T-helper 1 cell treated with Interleukin-12 subunit alpha and Interleukin-12 subunit beta and Interleukin-4 antibody, amounts not matched to agents 30 μg/mL and 1 μg/mL, for 36 hours (primary cell): ENCODE measurements around the gene POLRMT.
"Not testable (repeated sequence)": the region's sequence is repeated elsewhere in the genome, so short reads cannot be mapped to it uniquely, and the experiment has no call there.

Experiments used
- H3K27ac Mint-ChIP-seq: one replicate; pipeline ENCODE4 v1.8.0; 2021; ENCODE audit warnings: mild to moderate bottlenecking, mixed read lengths
- H3K27me3 Mint-ChIP-seq: one replicate; pipeline ENCODE4 v1.8.0; 2021; ENCODE audit warnings: low read depth, mixed read lengths
- H3K36me3 Mint-ChIP-seq: one replicate; pipeline ENCODE4 v1.8.0; 2021; ENCODE audit warnings: low read depth, mixed read lengths
- H3K4me1 Mint-ChIP-seq: one replicate; pipeline ENCODE4 v1.8.0; 2021; ENCODE audit warnings: low read depth, mixed read lengths
- H3K4me3 Mint-ChIP-seq: one replicate; pipeline ENCODE4 v1.8.0; 2021; ENCODE audit warnings: mild to moderate bottlenecking, moderate library complexity, mixed read lengths
- H3K9me3 Mint-ChIP-seq: one replicate; pipeline ENCODE4 v1.8.0; 2021; ENCODE audit warnings: mixed read lengths

POLRMT gene

GRCh38 chr19:593505-593904 is 39.8 kb downstream of the POLRMT start:
- no peak overlapping the region for H3K4me3 Mint-ChIP-seq

GRCh38 chr19:593055-593454 is 40.3 kb downstream of the POLRMT start:
- H3K36me3 Mint-ChIP-seq: no peaks in the 10 kb centered on the region
- peaks cover 22% of the 10 kb centered on the region for H3K27me3 Mint-ChIP-seq
- peaks cover under 1% of the 10 kb centered on the region for H3K4me1 Mint-ChIP-seq
- H3K27ac Mint-ChIP-seq: no peak overlapping the region
- H3K4me3 Mint-ChIP-seq: no peak overlapping the region
- H3K9me3 Mint-ChIP-seq: no peaks in the 10 kb centered on the region

More at GRCh38 chr19:593505-593904, 39.8 kb downstream of the POLRMT start:
- Mint-ChIP-seq H3K27ac (no peak overlapping the region), H3K4me1 (no peaks in the 10 kb centered on the region), H3K27me3 (peaks cover 19% of the 10 kb centered on the region), H3K36me3 (no peaks in the 10 kb centered on the region), H3K9me3 (no peaks in the 10 kb centered on the region)

GRCh38 chr19:592101-592500 is 41.2 kb downstream of the POLRMT start:
- no peaks in the 10 kb centered on the region for H3K36me3 Mint-ChIP-seq
- H3K27me3 Mint-ChIP-seq: peaks cover 25% of the 10 kb centered on the region
- no peak overlapping the region for H3K4me3 Mint-ChIP-seq
- peaks cover 2% of the 10 kb centered on the region for H3K4me1 Mint-ChIP-seq
- H3K9me3 Mint-ChIP-seq: no peaks in the 10 kb centered on the region
- no peak overlapping the region for H3K27ac Mint-ChIP-seq

GRCh38 chr19:591099-591958 is 42.0 kb downstream of the POLRMT start:
- Mint-ChIP-seq H3K9me3 (no peaks in the 10 kb centered on the region), H3K4me3 (no peak overlapping the region), H3K27ac (no peak overlapping the region), H3K4me1 (peaks cover 2% of the 10 kb centered on the region), H3K36me3 (no peaks in the 10 kb centered on the region), H3K27me3 (peaks cover 25% of the 10 kb centered on the region)

- no peak overlapping the region for H3K27ac Mint-ChIP-seq
- no peaks in the 10 kb centered on the region for H3K36me3 Mint-ChIP-seq
- peaks cover 25% of the 10 kb centered on the region for H3K27me3 Mint-ChIP-seq
- H3K4me3 Mint-ChIP-seq: no peak overlapping the region
- H3K9me3 Mint-ChIP-seq: no peaks in the 10 kb centered on the region
- H3K4me1 Mint-ChIP-seq: peaks cover 2% of the 10 kb centered on the region
Observed at GRCh38 chr19:590750-591098, 42.6 kb downstream of the POLRMT start.

GRCh38 chr19:590396-590745 is 43.0 kb downstream of the POLRMT start:
- Mint-ChIP-seq H3K27me3 (peaks cover 25% of the 10 kb centered on the region), H3K27ac (no peak overlapping the region), H3K9me3 (no peaks in the 10 kb centered on the region), H3K36me3 (no peaks in the 10 kb centered on the region), H3K4me3 (peak overlapping the region; percentile 44), H3K4me1 (peaks cover 2% of the 10 kb centered on the region)

GRCh38 chr19:589693-590395 is 43.5 kb downstream of the POLRMT start, which contains the start of gene HCN2:
TSS of gene HCN2 (plus strand) at chr19:589881. CDS start at chr19:589946, 65 bp downstream.
- no peaks in the 10 kb centered on the region for H3K36me3 Mint-ChIP-seq
- H3K27me3 Mint-ChIP-seq: peaks cover 25% of the 10 kb centered on the region
- no peaks in the 10 kb centered on the region for H3K9me3 Mint-ChIP-seq
- peaks cover 2% of the 10 kb centered on the region for H3K4me1 Mint-ChIP-seq
- H3K27ac Mint-ChIP-seq: no peak within 1 kb of the TSS
- H3K4me3 Mint-ChIP-seq: peak within 1 kb of the TSS; percentile 44

- Mint-ChIP-seq H3K27me3 (peaks cover 25% of the 10 kb centered on the region), H3K27ac (no peak overlapping the region), H3K9me3 (no peaks in the 10 kb centered on the region), H3K36me3 (no peaks in the 10 kb centered on the region), H3K4me1 (peaks cover 2% of the 10 kb centered on the region), H3K4me3 (no peak overlapping the region)
Observed at GRCh38 chr19:588741-589692, 44.3 kb downstream of the POLRMT start.

- Mint-ChIP-seq H3K4me3 (no peak overlapping the region), H3K36me3 (no peaks in the 10 kb centered on the region), H3K27ac (no peak overlapping the region), H3K27me3 (peaks cover 20% of the 10 kb centered on the region), H3K4me1 (peaks cover 2% of the 10 kb centered on the region), H3K9me3 (no peaks in the 10 kb centered on the region)
Observed at GRCh38 chr19:588093-588740, 45.1 kb downstream of the POLRMT start.

GRCh38 chr19:585551-586110 is 47.7 kb downstream of the POLRMT start:
- Mint-ChIP-seq H3K9me3 (no peaks in the 10 kb centered on the region), H3K4me1 (peaks cover 2% of the 10 kb centered on the region), H3K4me3 (no peak overlapping the region), H3K27me3 (peaks cover 14% of the 10 kb centered on the region), H3K27ac (no peak overlapping the region), H3K36me3 (no peaks in the 10 kb centered on the region)

- H3K36me3 Mint-ChIP-seq, H3K9me3 Mint-ChIP-seq, H3K4me1 Mint-ChIP-seq, H3K27ac Mint-ChIP-seq, H3K4me3 Mint-ChIP-seq: not testable (repeated sequence)
- H3K27me3 Mint-ChIP-seq: peaks cover 14% of the 10 kb centered on the region
Observed at GRCh38 chr19:585146-585545, 48.2 kb downstream of the POLRMT start.

- peaks cover 2% of the 10 kb centered on the region for H3K4me1 Mint-ChIP-seq
- no peaks in the 10 kb centered on the region for H3K9me3 Mint-ChIP-seq
- no peak overlapping the region for H3K4me3 Mint-ChIP-seq
- no peak overlapping the region for H3K27ac Mint-ChIP-seq
- no peaks in the 10 kb centered on the region for H3K36me3 Mint-ChIP-seq
- peaks cover 14% of the 10 kb centered on the region for H3K27me3 Mint-ChIP-seq
Observed at GRCh38 chr19:584240-585001, 48.9 kb downstream of the POLRMT start.

GRCh38 chr19:583968-584239 is 49.4 kb downstream of the POLRMT start:
- no peaks in the 10 kb centered on the region for H3K9me3 Mint-ChIP-seq
- H3K4me3 Mint-ChIP-seq: no peak overlapping the region
- peaks cover 2% of the 10 kb centered on the region for H3K4me1 Mint-ChIP-seq
- peaks cover 10% of the 10 kb centered on the region for H3K27me3 Mint-ChIP-seq
- no peaks in the 10 kb centered on the region for H3K36me3 Mint-ChIP-seq
- no peak overlapping the region for H3K27ac Mint-ChIP-seq
